Measurements from ENCODE around the gene ZNF726. TPM values are rescaled to one million over a fixed set of nuclear protein-coding genes. Genes with fewer than 3 reads are reported as not detected.
"Not testable (repeated sequence)": the region's sequence is repeated elsewhere in the genome, so short reads cannot be mapped to it uniquely, and the experiment has no call there.

ZNF726 gene
- polyA plus RNA-seq, 3 donors from 2014 or later = 1.4 to 1.8 TPM; not detected in 1

- peaks cover 3 to 31% (median 11%) of the 10 kb centered on the region in 6 donors for H3K9me3 Mint-ChIP-seq
- no peak for DNase-seq
- H3K27me3 Mint-ChIP-seq (ENCODE audit: low read depth in 3 of 3) = peaks cover 0 to 5% (median 0%) of the 10 kb centered on the region in 3 donors
- H3K27ac Mint-ChIP-seq = no peak overlapping the region
- no peaks in the 10 kb centered on the region for H3K4me1 Mint-ChIP-seq
- H3K36me3 Mint-ChIP-seq = no peaks in the 10 kb centered on the region
- no peak overlapping the region for H3K4me3 Mint-ChIP-seq
Observed at GRCh38 chr19:23906835-23907234, 7.9 kb upstream of the ZNF726 start.

- Mint-ChIP-seq H3K27me3 (ENCODE audit: low read depth in 3 of 3) (peaks cover 0 to 5% (median 0%) of the 10 kb centered on the region in 3 donors), H3K4me1 (no peaks in the 10 kb centered on the region), H3K4me3 (no peak overlapping the region), H3K27ac (no peak overlapping the region), H3K36me3 (no peaks in the 10 kb centered on the region), H3K9me3 (peaks cover 0 to 31% (median 11%) of the 10 kb centered on the region in 6 donors)
- DNase-seq = no peak
Observed at GRCh38 chr19:23908165-23908564, 6.5 kb upstream of the ZNF726 start.

GRCh38 chr19:23909222-23909621, 5.5 kb upstream of the ZNF726 start:
- no peaks in the 10 kb centered on the region for H3K36me3 Mint-ChIP-seq
- H3K9me3 Mint-ChIP-seq = peaks cover 0 to 24% (median 6%) of the 10 kb centered on the region in 6 donors
- peaks cover 0 to 5% (median 0%) of the 10 kb centered on the region in 3 donors for H3K27me3 Mint-ChIP-seq (ENCODE audit: low read depth in 3 of 3)
- H3K4me1 Mint-ChIP-seq = peaks cover 4 to 7% of the 10 kb centered on the region in 2 donors
- no peak overlapping the region for H3K4me3 Mint-ChIP-seq
- DNase-seq = no peak
- no peak overlapping the region for H3K27ac Mint-ChIP-seq

- DNase-seq = no peak
- H3K36me3 Mint-ChIP-seq = no peaks in the 10 kb centered on the region
- H3K9me3 Mint-ChIP-seq = no peaks in the 10 kb centered on the region
- H3K4me1 Mint-ChIP-seq = peaks cover 11 to 27% of the 10 kb centered on the region in 2 donors
- peaks cover 0 to 2% (median 0%) of the 10 kb centered on the region in 3 donors for H3K27me3 Mint-ChIP-seq (ENCODE audit: low read depth in 3 of 3)
- H3K4me3 Mint-ChIP-seq = peak overlapping the region; percentile 94 to 97 (median 95)
- H3K27ac Mint-ChIP-seq = peak overlapping the region in 5 of 6 donors; percentile 40 to 92 (median 87)
Observed at GRCh38 chr19:23913931-23914330, 755 bp upstream of the ZNF726 start.

GRCh38 chr19:23916991-23917390, 2.3 kb downstream of the ZNF726 start:
- Mint-ChIP-seq H3K27ac (no peak overlapping the region), H3K4me3 (no peak overlapping the region), H3K27me3 (ENCODE audit: low read depth in 3 of 3) (peaks cover 0 to 2% (median 0%) of the 10 kb centered on the region in 3 donors), H3K9me3 (no peaks in the 10 kb centered on the region), H3K36me3 (peaks cover 11 to 18% (median 16%) of the 10 kb centered on the region in 3 donors), H3K4me1 (peaks cover 11 to 27% of the 10 kb centered on the region in 2 donors)
- DNase-seq = no peak

- Mint-ChIP-seq H3K9me3 (no peaks in the 10 kb centered on the region), H3K36me3 (peaks cover 11 to 23% (median 20%) of the 10 kb centered on the region in 3 donors), H3K27ac (peak overlapping the region in 1 of 6 donors; percentile 49), H3K27me3 (ENCODE audit: low read depth in 3 of 3) (peaks cover 0 to 2% (median 0%) of the 10 kb centered on the region in 3 donors), H3K4me3 (no peak overlapping the region), H3K4me1 (peaks cover 11 to 27% of the 10 kb centered on the region in 2 donors)
- DNase-seq = no peak
Observed at GRCh38 chr19:23917856-23918255, 3.2 kb downstream of the ZNF726 start.

GRCh38 chr19:23925285-23925684, 10.6 kb downstream of the ZNF726 start:
- Mint-ChIP-seq H3K27ac (no peak overlapping the region), H3K4me3 (no peak overlapping the region), H3K27me3 (ENCODE audit: low read depth in 3 of 3) (peaks cover 0 to 2% (median 0%) of the 10 kb centered on the region in 3 donors), H3K36me3 (peaks cover 24 to 49% (median 46%) of the 10 kb centered on the region in 3 donors), H3K9me3 (peaks cover 1 to 12% (median 6%) of the 10 kb centered on the region in 6 donors), H3K4me1 (no peaks in the 10 kb centered on the region)
- no peak for DNase-seq

GRCh38 chr19:23932878-23933277, 18.2 kb downstream of the ZNF726 start:
- Mint-ChIP-seq H3K27ac (no peak overlapping the region), H3K36me3 (peaks cover 22 to 41% (median 30%) of the 10 kb centered on the region in 3 donors), H3K4me1 (no peaks in the 10 kb centered on the region), H3K4me3 (no peak overlapping the region), H3K9me3 (peaks cover 21 to 63% (median 54%) of the 10 kb centered on the region in 6 donors), H3K27me3 (ENCODE audit: low read depth in 3 of 3) (peaks cover 0 to 3% (median 0%) of the 10 kb centered on the region in 3 donors)
- DNase-seq = no peak

GRCh38 chr19:23937031-23937430, 22.3 kb downstream of the ZNF726 start:
- DNase-seq; H3K4me3 Mint-ChIP-seq; H3K27me3 Mint-ChIP-seq (ENCODE audit: low read depth in 3 of 3); H3K27ac Mint-ChIP-seq; H3K4me1 Mint-ChIP-seq: not testable (repeated sequence)
- Mint-ChIP-seq H3K9me3 (peaks cover 31 to 75% (median 69%) of the 10 kb centered on the region in 6 donors), H3K36me3 (peaks cover 14 to 31% (median 22%) of the 10 kb centered on the region in 3 donors)

GRCh38 chr19:23943411-23943810, 28.7 kb downstream of the ZNF726 start:
- Mint-ChIP-seq H3K9me3 (peaks cover 25 to 66% (median 44%) of the 10 kb centered on the region in 6 donors), H3K27me3 (ENCODE audit: low read depth in 3 of 3) (peaks cover 0 to 2% (median 0%) of the 10 kb centered on the region in 3 donors), H3K4me1 (peaks cover 4 to 15% of the 10 kb centered on the region in 2 donors), H3K4me3 (no peak overlapping the region), H3K36me3 (peaks cover 26 to 45% (median 45%) of the 10 kb centered on the region in 3 donors), H3K27ac (no peak overlapping the region)
- DNase-seq = no peak

- peak in 1 of 3 donors; percentile 1 for DNase-seq
- Mint-ChIP-seq H3K27me3 (ENCODE audit: low read depth in 3 of 3) (peaks cover 0 to 2% (median 0%) of the 10 kb centered on the region in 3 donors), H3K4me1 (peaks cover 4 to 15% of the 10 kb centered on the region in 2 donors), H3K27ac (peak overlapping the region in 5 of 6 donors; percentile 29 to 76 (median 32)), H3K9me3 (peaks cover 19 to 41% (median 21%) of the 10 kb centered on the region in 6 donors), H3K36me3 (peaks cover 23 to 44% (median 40%) of the 10 kb centered on the region in 3 donors), H3K4me3 (peak overlapping the region in 4 of 5 donors; percentile 5 to 36 (median 14))
Observed at GRCh38 chr19:23946569-23946968, 31.9 kb downstream of the ZNF726 start.

GRCh38 chr19:23949611-23950010, 34.9 kb downstream of the ZNF726 start:
- Mint-ChIP-seq H3K36me3 (peaks cover 6 to 30% (median 17%) of the 10 kb centered on the region in 3 donors), H3K27me3 (ENCODE audit: low read depth in 3 of 3) (peaks cover 0 to 2% (median 0%) of the 10 kb centered on the region in 3 donors), H3K4me1 (peaks cover 4 to 15% of the 10 kb centered on the region in 2 donors), H3K4me3 (no peak overlapping the region), H3K27ac (no peak overlapping the region), H3K9me3 (peaks cover 7 to 21% (median 11%) of the 10 kb centered on the region in 6 donors)
- DNase-seq = no peak

GRCh38 chr19:23956051-23956450, 41.4 kb downstream of the ZNF726 start:
- H3K27me3 Mint-ChIP-seq (ENCODE audit: low read depth in 3 of 3) = peaks cover 0 to 2% (median 2%) of the 10 kb centered on the region in 3 donors
- H3K4me3 Mint-ChIP-seq = no peak overlapping the region
- H3K36me3 Mint-ChIP-seq = no peaks in the 10 kb centered on the region
- DNase-seq = no peak
- peaks cover 0 to 9% (median 3%) of the 10 kb centered on the region in 6 donors for H3K9me3 Mint-ChIP-seq
- H3K4me1 Mint-ChIP-seq = no peaks in the 10 kb centered on the region
- no peak overlapping the region for H3K27ac Mint-ChIP-seq

GRCh38 chr19:23957660-23958281, 43.1 kb downstream of the ZNF726 start:
- Mint-ChIP-seq H3K27ac (no peak overlapping the region), H3K36me3 (no peaks in the 10 kb centered on the region), H3K4me1 (no peaks in the 10 kb centered on the region), H3K9me3 (peaks cover 0 to 8% (median 2%) of the 10 kb centered on the region in 6 donors), H3K4me3 (no peak overlapping the region), H3K27me3 (ENCODE audit: low read depth in 3 of 3) (peaks cover 0 to 2% (median 2%) of the 10 kb centered on the region in 3 donors)
- DNase-seq = no peak

Measured in immature natural killer cell (primary cell).